Measurements from ENCODE around the gene DTX3.

GRCh38 chr12:57610554-57611107 lies 6.0 kb downstream of the DTX3 start:
- TF ChIP-seq, protein P1, sequence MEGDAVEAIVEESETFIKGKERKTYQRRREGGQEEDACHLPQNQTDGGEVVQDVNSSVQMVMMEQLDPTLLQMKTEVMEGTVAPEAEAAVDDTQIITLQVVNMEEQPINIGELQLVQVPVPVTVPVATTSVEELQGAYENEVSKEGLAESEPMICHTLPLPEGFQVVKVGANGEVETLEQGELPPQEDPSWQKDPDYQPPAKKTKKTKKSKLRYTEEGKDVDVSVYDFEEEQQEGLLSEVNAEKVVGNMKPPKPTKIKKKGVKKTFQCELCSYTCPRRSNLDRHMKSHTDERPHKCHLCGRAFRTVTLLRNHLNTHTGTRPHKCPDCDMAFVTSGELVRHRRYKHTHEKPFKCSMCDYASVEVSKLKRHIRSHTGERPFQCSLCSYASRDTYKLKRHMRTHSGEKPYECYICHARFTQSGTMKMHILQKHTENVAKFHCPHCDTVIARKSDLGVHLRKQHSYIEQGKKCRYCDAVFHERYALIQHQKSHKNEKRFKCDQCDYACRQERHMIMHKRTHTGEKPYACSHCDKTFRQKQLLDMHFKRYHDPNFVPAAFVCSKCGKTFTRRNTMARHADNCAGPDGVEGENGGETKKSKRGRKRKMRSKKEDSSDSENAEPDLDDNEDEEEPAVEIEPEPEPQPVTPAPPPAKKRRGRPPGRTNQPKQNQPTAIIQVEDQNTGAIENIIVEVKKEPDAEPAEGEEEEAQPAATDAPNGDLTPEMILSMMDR (IDR thresholded peaks at IDR 0.05) = no peak
- TF ChIP-seq EZH2 (IDR thresholded peaks at IDR 0.05) = no peak
